ENCODE results near the gene NELL1. TPM values are rescaled to one million over a fixed set of nuclear protein-coding genes. Genes with fewer than 3 reads are reported as not detected.

The NELL1 gene
- total RNA-seq, 1 experiment from 2014 or later = 0.22 TPM

DNA sequence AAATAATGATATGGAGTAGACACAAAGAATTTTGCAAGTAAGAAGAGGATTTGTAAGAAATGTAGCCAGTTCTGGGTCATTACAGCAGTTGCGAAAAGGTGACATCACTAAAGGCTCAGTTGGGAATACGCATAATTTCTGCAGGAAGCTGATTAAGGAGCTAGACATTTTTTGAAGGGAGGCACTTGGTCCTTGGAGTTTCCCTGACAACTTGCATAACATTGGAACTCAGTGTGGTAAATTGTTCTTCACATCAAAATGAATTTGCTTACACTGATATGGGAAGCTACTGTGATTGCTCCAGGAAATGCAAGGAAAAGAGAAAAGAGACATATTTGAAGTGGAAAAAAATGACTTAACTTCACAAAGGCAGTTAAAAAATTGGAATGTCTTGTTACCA lies 626.1 kb downstream of the NELL1 start:
- Mint-ChIP-seq H3K27ac (no peak overlapping the region; a peak in 1 of 7 replicates), H3K36me3 (ENCODE audit: insufficient read depth in 1 of 3, low read depth in 3 of 3) (peaks cover 0 to 8% (median 1%) of the 10 kb centered on the region in 3 experiments; a peak in 4 of 7 replicates), H3K4me1 (peaks cover 9 to 18% of the 10 kb centered on the region in 2 experiments), H3K9me3 (peaks cover 7 to 14% of the 10 kb centered on the region in 2 experiments; a peak in 4 of 5 replicates), H3K27me3 (ENCODE audit: low read depth) (no peaks in the 10 kb centered on the region), H3K4me3 (no peak overlapping the region)
- Histone ChIP-seq H3K27me3 (ENCODE audit: insufficient read depth, low read length) (no peaks in the 10 kb centered on the region), H3K9ac (ENCODE audit: extremely low read depth, insufficient read length, low read length) (no peak overlapping the region), H3K23ac (ENCODE audit: insufficient read length, low read depth, low read length) (no peak overlapping the region), H2AK5ac (ENCODE audit: insufficient read length, low read length) (no peak overlapping the region), H3K4me1 (ENCODE audit: insufficient read depth, low read length) (no peaks in the 10 kb centered on the region; the same call in 1 of the 2 replicates), H3K27ac (ENCODE audit: insufficient read length, low read depth, low read length) (no peak overlapping the region), H3T11ph (ENCODE audit: low read length) (no peak overlapping the region), H2BK15ac (ENCODE audit: low read depth, low read length) (no peak overlapping the region), H2AFZ (ENCODE audit: low read length) (no peak overlapping the region), H2BK5ac (ENCODE audit: insufficient read length, low read length) (no peak overlapping the region), H2BK120ac (ENCODE audit: low read depth, low read length, poor library complexity, severe bottlenecking) (no peak overlapping the region), H4K5ac (ENCODE audit: insufficient read length, low read depth, low read length) (no peak overlapping the region), H3K9me3 (ENCODE audit: control insufficient read depth, low read depth, low read length) (no peaks in the 10 kb centered on the region), H2BK12ac (ENCODE audit: insufficient read length, low read depth, low read length) (no peak overlapping the region), H4K20me1 (ENCODE audit: control insufficient read depth, insufficient read depth, insufficient read length) (no peaks in the 10 kb centered on the region), H4K91ac (ENCODE audit: insufficient read length, low read depth, low read length) (no peak overlapping the region), H3K79me2 (ENCODE audit: insufficient read depth, low read length) (no peaks in the 10 kb centered on the region), H3K14ac (ENCODE audit: insufficient read depth, low read length) (no peak overlapping the region), H3K18ac (ENCODE audit: insufficient read length, low read depth, low read length) (no peak overlapping the region), H2BK20ac (ENCODE audit: low read depth, low read length, poor library complexity, severe bottlenecking) (no peak overlapping the region), H3K79me1 (ENCODE audit: insufficient read depth, low read depth, low read length, poor library complexity, severe bottlenecking) (no peaks in the 10 kb centered on the region), H4K8ac (replicated peaks; ENCODE audit: insufficient read length, low read depth, low read length) (no peak overlapping the region), H3K4ac (ENCODE audit: low read depth, low read length) (no peak overlapping the region), H3K56ac (ENCODE audit: insufficient read length, low read depth, low read length) (no peak overlapping the region), H3K4me2 (ENCODE audit: insufficient read depth, insufficient read length, low read length) (no peak overlapping the region), H3K23me2 (ENCODE audit: insufficient read length, low read depth, low read length, poor library complexity, severe bottlenecking) (no peaks in the 10 kb centered on the region)
- no peak for DNase-seq
- no CpG with 5 or more reads among the region's 2 CpGs for WGBS (ENCODE audit: extremely low coverage, insufficient read length, low lambda C conversion rate)
- TF ChIP-seq, protein P1, sequence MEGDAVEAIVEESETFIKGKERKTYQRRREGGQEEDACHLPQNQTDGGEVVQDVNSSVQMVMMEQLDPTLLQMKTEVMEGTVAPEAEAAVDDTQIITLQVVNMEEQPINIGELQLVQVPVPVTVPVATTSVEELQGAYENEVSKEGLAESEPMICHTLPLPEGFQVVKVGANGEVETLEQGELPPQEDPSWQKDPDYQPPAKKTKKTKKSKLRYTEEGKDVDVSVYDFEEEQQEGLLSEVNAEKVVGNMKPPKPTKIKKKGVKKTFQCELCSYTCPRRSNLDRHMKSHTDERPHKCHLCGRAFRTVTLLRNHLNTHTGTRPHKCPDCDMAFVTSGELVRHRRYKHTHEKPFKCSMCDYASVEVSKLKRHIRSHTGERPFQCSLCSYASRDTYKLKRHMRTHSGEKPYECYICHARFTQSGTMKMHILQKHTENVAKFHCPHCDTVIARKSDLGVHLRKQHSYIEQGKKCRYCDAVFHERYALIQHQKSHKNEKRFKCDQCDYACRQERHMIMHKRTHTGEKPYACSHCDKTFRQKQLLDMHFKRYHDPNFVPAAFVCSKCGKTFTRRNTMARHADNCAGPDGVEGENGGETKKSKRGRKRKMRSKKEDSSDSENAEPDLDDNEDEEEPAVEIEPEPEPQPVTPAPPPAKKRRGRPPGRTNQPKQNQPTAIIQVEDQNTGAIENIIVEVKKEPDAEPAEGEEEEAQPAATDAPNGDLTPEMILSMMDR (conservative IDR thresholded peaks at IDR 0.05) = no peak

Data from H9 (cell line).